Stimulated activated CD4-positive, alpha-beta T cell treated with anti-CD3 and anti-CD28 coated beads, TNF-alpha, amount 100 ng/mL, for 24 hours (primary cell): ENCODE data around the gene ARMH4.

Source experiments
- DNase-seq, 3 experiments: peaks; one replicate each; pipeline ENCODE4 v3.0.0-alpha.2; 2020; ENCODE audit warnings: low read depth in 3 of 3

Gene ARMH4

DNA sequence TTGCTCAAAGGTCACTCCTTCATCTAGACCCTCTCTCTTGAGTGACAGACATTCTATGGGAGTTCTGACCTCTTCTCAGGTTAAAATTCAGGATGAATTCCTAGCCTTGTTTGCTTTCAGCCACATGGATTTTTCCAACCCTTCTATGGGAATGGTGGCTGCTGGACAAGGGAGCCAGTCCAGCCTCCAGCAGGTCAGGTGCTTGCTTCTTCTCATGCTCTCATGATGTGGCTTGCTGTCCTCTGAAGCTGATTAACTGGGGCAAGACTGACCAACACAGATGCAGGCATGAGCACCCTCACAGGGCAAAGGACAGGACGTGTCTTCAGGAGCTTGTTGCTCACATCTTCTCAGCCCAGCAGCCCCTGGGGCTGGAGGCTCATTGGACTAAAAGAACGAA lies 188.9 kb downstream of the ARMH4 start:
- DNase-seq: no peak

DNA sequence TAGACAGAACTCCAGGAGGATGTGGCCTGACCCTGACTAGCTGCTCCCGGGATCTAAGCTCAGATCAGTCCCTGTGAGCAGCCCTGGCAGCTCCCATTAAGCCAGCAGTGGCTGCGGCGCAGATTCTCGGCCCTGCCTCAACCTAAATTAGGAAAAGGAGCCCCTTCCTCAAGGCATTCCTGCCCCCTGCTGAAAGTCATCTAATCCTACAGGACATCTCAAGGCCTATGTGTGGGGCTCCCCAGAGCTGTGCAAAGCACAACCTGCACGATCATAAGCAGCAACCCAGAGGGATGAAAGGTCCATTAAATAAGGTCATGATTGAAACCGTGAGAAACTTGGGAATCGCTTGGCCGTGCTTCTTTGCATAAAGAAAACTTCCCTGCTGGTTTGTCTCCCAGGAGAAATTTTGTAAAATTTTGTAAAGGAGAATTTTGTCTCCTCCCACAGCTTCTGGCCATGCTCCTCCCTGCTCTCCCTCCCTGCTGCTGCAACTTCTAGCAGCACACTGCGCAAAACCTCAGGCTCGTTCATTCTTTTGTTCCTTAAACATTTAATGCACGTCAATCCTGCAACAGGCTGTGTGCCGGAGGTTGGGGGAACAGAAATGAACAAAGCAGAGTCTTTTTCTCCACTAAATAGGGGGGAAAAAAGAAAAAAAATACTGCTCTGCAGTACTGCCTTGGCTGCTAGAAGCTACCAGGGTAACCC lies 189.5 kb downstream of the ARMH4 start:
- DNase-seq: no peak

DNA sequence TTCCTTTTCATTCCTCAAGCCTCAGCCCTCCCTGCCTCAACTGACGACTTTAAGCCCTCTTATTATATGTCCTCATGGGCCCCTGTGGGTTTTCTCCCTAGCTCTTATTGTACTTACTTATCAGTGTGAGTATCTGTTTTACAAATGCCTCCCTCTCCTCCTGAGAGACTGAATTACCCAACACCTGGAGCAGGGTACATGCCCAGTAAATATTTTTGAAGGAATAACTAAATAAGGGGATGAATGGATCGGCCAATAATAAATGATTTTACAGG lies 190.3 kb downstream of the ARMH4 start:
- no peak for DNase-seq

DNA sequence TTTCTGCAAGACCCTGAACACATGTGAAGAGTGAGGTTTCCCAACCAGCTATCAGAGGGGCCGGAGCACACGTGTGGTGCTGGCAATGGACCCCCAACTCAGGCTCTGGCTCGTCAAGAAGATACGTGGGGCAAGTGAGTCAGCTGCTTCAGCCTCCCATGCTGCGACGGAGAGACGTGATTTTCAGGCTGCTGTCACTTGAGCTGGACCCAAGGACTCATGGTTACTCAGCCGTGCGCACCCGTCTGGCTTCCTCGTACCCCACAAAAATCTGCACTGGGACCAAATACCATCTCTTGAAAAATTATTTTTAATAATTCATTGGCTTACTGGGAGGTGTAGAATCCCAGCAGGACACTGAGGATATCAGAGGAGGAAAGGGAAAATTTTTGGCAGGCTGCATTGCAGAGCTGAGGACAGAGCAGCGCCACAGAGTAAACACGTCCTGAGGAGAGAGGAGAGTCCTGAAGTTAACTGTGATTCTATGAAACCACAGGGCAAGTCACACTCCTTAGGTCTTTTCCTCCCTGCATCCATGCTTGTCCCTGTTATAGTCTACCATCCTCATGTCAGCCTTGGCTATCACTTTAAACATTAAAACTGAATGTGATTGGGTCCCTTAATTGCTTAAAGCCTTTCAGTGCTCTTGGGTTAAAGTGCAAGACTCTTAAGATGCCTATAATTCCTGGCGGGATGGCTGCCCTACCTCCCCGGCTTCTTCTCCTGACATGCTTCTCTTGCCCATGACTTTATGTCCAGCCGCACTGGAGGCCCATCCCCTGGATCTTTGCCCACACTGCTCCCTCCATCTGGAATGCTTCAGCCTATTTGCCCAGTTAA lies 190.8 kb downstream of the ARMH4 start:
- no peak for DNase-seq

DNA sequence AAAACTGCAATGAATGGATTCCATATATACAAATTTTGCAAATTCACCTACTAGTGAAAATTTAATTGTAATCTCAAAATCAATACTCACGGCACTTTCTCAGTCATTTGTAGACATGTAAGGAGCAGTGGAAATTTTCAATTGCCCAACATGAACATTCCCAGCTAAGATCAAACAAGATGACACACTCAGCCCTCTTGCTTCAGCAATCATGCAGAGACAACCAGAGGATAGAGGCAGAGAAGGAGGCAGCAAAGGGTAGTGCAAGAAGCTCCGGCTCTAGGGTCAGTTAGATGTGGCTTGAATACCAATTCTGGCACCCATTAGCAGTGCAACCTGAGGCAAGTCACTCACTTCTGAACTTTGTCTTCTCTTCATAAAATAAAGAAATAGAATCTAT lies 194.6 kb downstream of the ARMH4 start:
- no peak for DNase-seq
